WTC11 (cell line): ENCODE results near the gene MRPL46. TPM values are rescaled to one million over a fixed set of nuclear protein-coding genes. Genes with fewer than 3 reads are reported as not detected.

ENCODE experiments used
- ATAC-seq: fragments of 200-7000 bp; cut with Tn5 transposase; 2 replicates; pipeline ENCODE4 v1.10.0; 2021; ENCODE audit warnings: mild to moderate bottlenecking, moderate library complexity
- CTCF ChIA-PET: fragments of 300-600 bp; sonication (Branson Sonifier 250); formaldehyde crosslinking; loops from one replicate; lab custom pipeline; 2021; ENCODE audit warnings: antibody characterized with exemption; lab: Charles Lee
- POLR2A ChIA-PET: fragments of 350-600 bp; sonication (Branson Sonifier 250); formaldehyde crosslinking; loops from one replicate; lab custom pipeline; 2021; ENCODE audit warnings: antibody characterized with exemption; lab: Charles Lee
- DNase-seq: peaks from one replicate; pipeline ENCODE4 v3.0.0; 2021; ENCODE audit warnings: low spot score
- H3K27ac Mint-ChIP-seq: 2 replicates; pipeline ENCODE4 v1.8.0; 2021; ENCODE audit warnings: mixed read lengths
- H3K27me3 Mint-ChIP-seq: 2 replicates; pipeline ENCODE4 v1.8.0; 2021; ENCODE audit warnings: low read depth, mild to moderate bottlenecking, moderate library complexity, mixed read lengths
- H3K36me3 Mint-ChIP-seq: 2 replicates; pipeline ENCODE4 v1.8.0; 2021; ENCODE audit warnings: mixed read lengths
- H3K4me1 Mint-ChIP-seq: 2 replicates; pipeline ENCODE4 v1.8.0; 2022; ENCODE audit warnings: mixed read lengths
- H3K4me3 Mint-ChIP-seq: 2 replicates; pipeline ENCODE4 v1.8.0; 2021; ENCODE audit warnings: mild to moderate bottlenecking, moderate library complexity, mixed read lengths
- H3K9me3 Mint-ChIP-seq: 2 replicates; pipeline ENCODE4 v1.8.0; 2021; ENCODE audit warnings: mixed read lengths
- ATF3 ChIP-seq: sonication (generic); formaldehyde crosslinking; conservative IDR thresholded peaks from 2 replicates; pipeline ENCODE4 v1.8.1; 2022; ENCODE audit warnings: mild to moderate bottlenecking, missing genetic modification reagents
- ELF4 ChIP-seq: sonication (generic); formaldehyde crosslinking; IDR thresholded peaks from 2 replicates; pipeline ENCODE4 v1.8.1; 2022; ENCODE audit warnings: low read depth, mild to moderate bottlenecking, moderate library complexity, missing genetic modification reagents
- FOXK1 ChIP-seq: sonication (generic); formaldehyde crosslinking; IDR thresholded peaks from 2 replicates; pipeline ENCODE4 v1.8.0; 2022; ENCODE audit warnings: mild to moderate bottlenecking, moderate library complexity, missing genetic modification reagents
- KAT7 ChIP-seq: sonication (generic); formaldehyde crosslinking; IDR thresholded peaks from 2 replicates; pipeline ENCODE4 v1.8.1; 2023; ENCODE audit warnings: missing genetic modification reagents, mild to moderate bottlenecking, borderline replicate concordance
- MLX ChIP-seq: sonication (generic); formaldehyde crosslinking; IDR thresholded peaks from 2 replicates; pipeline ENCODE4 v1.8.1; 2023; ENCODE audit warnings: mild to moderate bottlenecking, missing genetic modification reagents, moderate library complexity
- NFATC4 ChIP-seq: fragments of 250-450 bp; sonication (Bioruptor Pico); IDR thresholded peaks from 2 replicates; pipeline ENCODE4 v1.9.0; 2021; ENCODE audit warnings: mild to moderate bottlenecking
- NFYB ChIP-seq: sonication (generic); formaldehyde crosslinking; conservative IDR thresholded peaks from 2 replicates; pipeline ENCODE4 v1.8.0; 2022; ENCODE audit warnings: low read depth, missing genetic modification reagents
- PRRX2 ChIP-seq: fragments of 250-450 bp; sonication (Bioruptor Pico); IDR thresholded peaks from 2 replicates; pipeline ENCODE4 v1.8.0; 2021; ENCODE audit warnings: mild to moderate bottlenecking
- SMAD3 ChIP-seq: sonication (generic); formaldehyde crosslinking; IDR thresholded peaks from 2 replicates; pipeline ENCODE4 v1.8.0; 2022; ENCODE audit warnings: missing genetic modification reagents, mild to moderate bottlenecking, borderline replicate concordance
- SP1 ChIP-seq: sonication (generic); formaldehyde crosslinking; conservative IDR thresholded peaks from 2 replicates; pipeline ENCODE4 v1.8.1; 2022; ENCODE audit warnings: missing genetic modification reagents
- TEAD4 ChIP-seq: sonication (generic); formaldehyde crosslinking; IDR thresholded peaks from 2 replicates; pipeline ENCODE4 v1.8.0; 2022; ENCODE audit warnings: mild to moderate bottlenecking, missing genetic modification reagents
- ZNF263 ChIP-seq: sonication (generic); formaldehyde crosslinking; IDR thresholded peaks from 2 replicates; pipeline ENCODE4 v1.8.1; 2022; ENCODE audit warnings: low read depth, mild to moderate bottlenecking, moderate library complexity, missing genetic modification reagents
- ZNF416 ChIP-seq: fragments of 250-450 bp; sonication (Bioruptor Pico); IDR thresholded peaks from 2 replicates; pipeline ENCODE4 v1.9.0; 2021; ENCODE audit warnings: mild to moderate bottlenecking, inconsistent platforms
- ZNF423 ChIP-seq: fragments of 250-450 bp; sonication (Bioruptor Pico); IDR thresholded peaks from 2 replicates; pipeline ENCODE4 v2.1.2; 2022; ENCODE audit warnings: mild to moderate bottlenecking, moderate library complexity
- total RNA-seq: library from RNA; stranded (reverse); gene quantifications from 3 replicates; pipeline ENCODE4 v1.2.3, GENCODE V29; 2021
- TF ChIP-seq, protein P1 (sequence below): sonication (generic); formaldehyde crosslinking; IDR thresholded peaks from 2 replicates; pipeline ENCODE4 v1.8.1; 2023; ENCODE audit warnings: mild to moderate bottlenecking, missing genetic modification reagents
- TF ChIP-seq, protein P2 (sequence below): sonication (generic); formaldehyde crosslinking; IDR thresholded peaks from 2 replicates; pipeline ENCODE4 v1.8.1; 2022; ENCODE audit warnings: low read depth, missing genetic modification reagents, borderline replicate concordance
- TF ChIP-seq, protein P3 (sequence below): sonication (generic); formaldehyde crosslinking; IDR thresholded peaks from 2 replicates; pipeline ENCODE4 v1.8.1; 2023; ENCODE audit warnings: mild to moderate bottlenecking, missing genetic modification reagents, borderline replicate concordance
- TF ChIP-seq, protein P4 (sequence below): sonication (generic); formaldehyde crosslinking; IDR thresholded peaks from 2 replicates; pipeline ENCODE4 v1.8.0; 2022; ENCODE audit warnings: mild to moderate bottlenecking, missing genetic modification reagents
- TF ChIP-seq, protein P5 (sequence below): sonication (generic); formaldehyde crosslinking; IDR thresholded peaks from 2 replicates; pipeline ENCODE4 v1.8.1; 2022; ENCODE audit warnings: mild to moderate bottlenecking, moderate library complexity, missing genetic modification reagents

MRPL46 gene
- total RNA-seq, 1 experiment from 2014 or later: 26.8 TPM

DNA sequence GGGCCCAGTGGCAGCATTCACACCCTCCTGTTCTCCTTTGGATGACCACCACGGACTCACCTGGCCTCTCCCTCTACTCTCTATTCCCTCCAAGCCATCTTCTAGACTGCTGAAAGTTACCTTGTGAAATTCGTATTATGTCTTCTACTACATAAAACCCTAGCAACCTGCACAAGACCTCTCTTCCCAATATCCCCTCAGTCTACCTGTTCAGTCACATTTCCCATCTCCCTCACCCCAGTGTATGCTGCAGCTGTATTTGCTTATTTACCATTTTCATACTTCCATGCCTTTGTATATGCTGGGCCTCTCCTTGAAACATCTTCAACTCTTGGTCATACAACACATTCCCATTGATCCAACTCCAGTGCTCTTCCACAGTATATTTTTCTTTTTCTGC, 44.0 kb upstream of the MRPL46 start (continued):
- TF ChIP-seq, protein P1, sequence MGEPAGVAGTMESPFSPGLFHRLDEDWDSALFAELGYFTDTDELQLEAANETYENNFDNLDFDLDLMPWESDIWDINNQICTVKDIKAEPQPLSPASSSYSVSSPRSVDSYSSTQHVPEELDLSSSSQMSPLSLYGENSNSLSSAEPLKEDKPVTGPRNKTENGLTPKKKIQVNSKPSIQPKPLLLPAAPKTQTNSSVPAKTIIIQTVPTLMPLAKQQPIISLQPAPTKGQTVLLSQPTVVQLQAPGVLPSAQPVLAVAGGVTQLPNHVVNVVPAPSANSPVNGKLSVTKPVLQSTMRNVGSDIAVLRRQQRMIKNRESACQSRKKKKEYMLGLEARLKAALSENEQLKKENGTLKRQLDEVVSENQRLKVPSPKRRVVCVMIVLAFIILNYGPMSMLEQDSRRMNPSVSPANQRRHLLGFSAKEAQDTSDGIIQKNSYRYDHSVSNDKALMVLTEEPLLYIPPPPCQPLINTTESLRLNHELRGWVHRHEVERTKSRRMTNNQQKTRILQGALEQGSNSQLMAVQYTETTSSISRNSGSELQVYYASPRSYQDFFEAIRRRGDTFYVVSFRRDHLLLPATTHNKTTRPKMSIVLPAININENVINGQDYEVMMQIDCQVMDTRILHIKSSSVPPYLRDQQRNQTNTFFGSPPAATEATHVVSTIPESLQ (CRISPR knock-in tag): no peak
- TF ChIP-seq ATF3 (CRISPR knock-in tag): no peak
- TF ChIP-seq, protein P2, sequence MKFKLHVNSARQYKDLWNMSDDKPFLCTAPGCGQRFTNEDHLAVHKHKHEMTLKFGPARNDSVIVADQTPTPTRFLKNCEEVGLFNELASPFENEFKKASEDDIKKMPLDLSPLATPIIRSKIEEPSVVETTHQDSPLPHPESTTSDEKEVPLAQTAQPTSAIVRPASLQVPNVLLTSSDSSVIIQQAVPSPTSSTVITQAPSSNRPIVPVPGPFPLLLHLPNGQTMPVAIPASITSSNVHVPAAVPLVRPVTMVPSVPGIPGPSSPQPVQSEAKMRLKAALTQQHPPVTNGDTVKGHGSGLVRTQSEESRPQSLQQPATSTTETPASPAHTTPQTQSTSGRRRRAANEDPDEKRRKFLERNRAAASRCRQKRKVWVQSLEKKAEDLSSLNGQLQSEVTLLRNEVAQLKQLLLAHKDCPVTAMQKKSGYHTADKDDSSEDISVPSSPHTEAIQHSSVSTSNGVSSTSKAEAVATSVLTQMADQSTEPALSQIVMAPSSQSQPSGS (CRISPR knock-in tag): no peak

DNA sequence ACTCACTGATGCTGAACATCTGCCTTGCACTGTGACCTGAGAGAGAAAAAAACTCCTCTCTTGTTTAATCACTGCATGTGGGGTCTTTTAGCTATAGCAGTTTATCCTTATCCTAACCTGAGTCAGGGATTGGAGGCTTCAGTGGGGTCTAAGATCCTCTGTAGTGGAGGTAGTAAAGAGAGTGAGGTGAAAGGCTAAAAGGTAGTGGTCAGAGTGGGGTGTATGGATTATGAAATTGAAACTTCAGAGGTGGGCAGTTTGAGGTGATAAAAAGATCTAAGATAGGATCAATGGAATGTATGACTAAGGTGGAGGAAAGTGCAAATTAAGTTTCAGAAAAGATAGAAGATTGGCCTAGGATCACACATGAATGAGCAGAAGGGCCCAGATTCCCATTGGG, 42.8 kb upstream of the MRPL46 start:
- peaks cover 5% of the 10 kb centered on the region; the same call in 1 of the 2 replicates for H3K9me3 Mint-ChIP-seq
- no peak overlapping the region for H3K4me3 Mint-ChIP-seq
- DNase-seq: no peak
- peaks cover 8% of the 10 kb centered on the region for H3K36me3 Mint-ChIP-seq
- no peak overlapping the region for H3K27ac Mint-ChIP-seq
- no peak for ATAC-seq
- TF ChIP-seq TEAD4 (CRISPR knock-in tag): no peak
- TF ChIP-seq SMAD3 (CRISPR knock-in tag): no peak
- TF ChIP-seq ELF4: no peak
- TF ChIP-seq, protein P3, sequence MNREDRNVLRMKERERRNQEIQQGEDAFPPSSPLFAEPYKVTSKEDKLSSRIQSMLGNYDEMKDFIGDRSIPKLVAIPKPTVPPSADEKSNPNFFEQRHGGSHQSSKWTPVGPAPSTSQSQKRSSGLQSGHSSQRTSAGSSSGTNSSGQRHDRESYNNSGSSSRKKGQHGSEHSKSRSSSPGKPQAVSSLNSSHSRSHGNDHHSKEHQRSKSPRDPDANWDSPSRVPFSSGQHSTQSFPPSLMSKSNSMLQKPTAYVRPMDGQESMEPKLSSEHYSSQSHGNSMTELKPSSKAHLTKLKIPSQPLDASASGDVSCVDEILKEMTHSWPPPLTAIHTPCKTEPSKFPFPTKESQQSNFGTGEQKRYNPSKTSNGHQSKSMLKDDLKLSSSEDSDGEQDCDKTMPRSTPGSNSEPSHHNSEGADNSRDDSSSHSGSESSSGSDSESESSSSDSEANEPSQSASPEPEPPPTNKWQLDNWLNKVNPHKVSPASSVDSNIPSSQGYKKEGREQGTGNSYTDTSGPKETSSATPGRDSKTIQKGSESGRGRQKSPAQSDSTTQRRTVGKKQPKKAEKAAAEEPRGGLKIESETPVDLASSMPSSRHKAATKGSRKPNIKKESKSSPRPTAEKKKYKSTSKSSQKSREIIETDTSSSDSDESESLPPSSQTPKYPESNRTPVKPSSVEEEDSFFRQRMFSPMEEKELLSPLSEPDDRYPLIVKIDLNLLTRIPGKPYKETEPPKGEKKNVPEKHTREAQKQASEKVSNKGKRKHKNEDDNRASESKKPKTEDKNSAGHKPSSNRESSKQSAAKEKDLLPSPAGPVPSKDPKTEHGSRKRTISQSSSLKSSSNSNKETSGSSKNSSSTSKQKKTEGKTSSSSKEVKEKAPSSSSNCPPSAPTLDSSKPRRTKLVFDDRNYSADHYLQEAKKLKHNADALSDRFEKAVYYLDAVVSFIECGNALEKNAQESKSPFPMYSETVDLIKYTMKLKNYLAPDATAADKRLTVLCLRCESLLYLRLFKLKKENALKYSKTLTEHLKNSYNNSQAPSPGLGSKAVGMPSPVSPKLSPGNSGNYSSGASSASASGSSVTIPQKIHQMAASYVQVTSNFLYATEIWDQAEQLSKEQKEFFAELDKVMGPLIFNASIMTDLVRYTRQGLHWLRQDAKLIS: no peak
- no peak for TF ChIP-seq NFATC4 (CRISPR knock-in tag)
- TF ChIP-seq MLX: no peak
- no peak for TF ChIP-seq SP1 (CRISPR knock-in tag)
- no peak for TF ChIP-seq NFYB (CRISPR knock-in tag)
- TF ChIP-seq ZNF423 (CRISPR knock-in tag): no peak
- TF ChIP-seq, protein P4, sequence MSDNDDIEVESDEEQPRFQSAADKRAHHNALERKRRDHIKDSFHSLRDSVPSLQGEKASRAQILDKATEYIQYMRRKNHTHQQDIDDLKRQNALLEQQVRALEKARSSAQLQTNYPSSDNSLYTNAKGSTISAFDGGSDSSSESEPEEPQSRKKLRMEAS (CRISPR knock-in tag): no peak
- no peak for TF ChIP-seq KAT7 (CRISPR knock-in tag)
- TF ChIP-seq FOXK1 (CRISPR knock-in tag): no peak
- no peak for TF ChIP-seq ZNF263 (CRISPR knock-in tag)
- ChIA-PET CTCF (no interaction called here), POLR2A (no interaction called here)
- H3K4me1 Mint-ChIP-seq: peaks cover 4% of the 10 kb centered on the region
- H3K27me3 Mint-ChIP-seq: peaks cover 32% of the 10 kb centered on the region

GRCh38 chr15:88509321-88509720, 42.1 kb upstream of the MRPL46 start:
- H3K4me3 Mint-ChIP-seq: no peak overlapping the region
- TF ChIP-seq, protein P5, sequence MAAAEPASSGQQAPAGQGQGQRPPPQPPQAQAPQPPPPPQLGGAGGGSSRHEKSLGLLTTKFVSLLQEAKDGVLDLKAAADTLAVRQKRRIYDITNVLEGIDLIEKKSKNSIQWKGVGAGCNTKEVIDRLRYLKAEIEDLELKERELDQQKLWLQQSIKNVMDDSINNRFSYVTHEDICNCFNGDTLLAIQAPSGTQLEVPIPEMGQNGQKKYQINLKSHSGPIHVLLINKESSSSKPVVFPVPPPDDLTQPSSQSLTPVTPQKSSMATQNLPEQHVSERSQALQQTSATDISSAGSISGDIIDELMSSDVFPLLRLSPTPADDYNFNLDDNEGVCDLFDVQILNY (CRISPR knock-in tag): no peak
- no peak for TF ChIP-seq MLX
- no peak for TF ChIP-seq ZNF416 (CRISPR knock-in tag)
- no peak for TF ChIP-seq PRRX2 (CRISPR knock-in tag)
- TF ChIP-seq, all 79 proteins: peak for 0
- CTCF ChIA-PET: interaction anchor here (1.1 kb wide), 1 partner anchor 102 kb away, joined by 3 read pairs; no protein-coding TSS in a partner anchor

More at GRCh38 chr15:88509321-88509720, 42.1 kb upstream of the MRPL46 start:
- Mint-ChIP-seq H3K27ac (no peak overlapping the region), H3K36me3 (peaks cover 8% of the 10 kb centered on the region), H3K9me3 (peaks cover 5% of the 10 kb centered on the region; the same call in 1 of the 2 replicates), H3K27me3 (peaks cover 38% of the 10 kb centered on the region), H3K4me1 (peaks cover 10% of the 10 kb centered on the region)
- ATAC-seq: no peak
- POLR2A ChIA-PET: no interaction called here
- DNase-seq: no peak
